ENCODE results near the gene KRT38.

DNA sequence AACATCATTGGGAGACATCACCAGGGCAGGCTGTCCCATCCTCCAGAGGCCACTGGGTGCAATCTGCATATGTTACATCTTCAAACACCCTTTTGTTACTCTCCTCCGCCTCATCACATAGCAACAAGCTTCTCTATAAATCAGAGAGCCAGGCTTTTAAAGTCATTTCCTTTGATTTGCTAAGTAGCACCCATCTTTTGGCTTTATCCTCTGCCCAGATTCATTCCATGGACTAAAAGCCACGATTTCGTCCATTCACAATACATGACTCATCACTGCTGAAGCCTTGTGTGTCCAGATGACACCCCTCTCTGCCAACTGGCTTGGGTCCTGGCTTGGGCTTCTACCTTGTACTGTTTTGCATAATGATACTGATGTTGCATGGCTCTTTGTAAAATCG is 2.0 kb upstream of the KRT38 start:
- TF ChIP-seq, protein P1, sequence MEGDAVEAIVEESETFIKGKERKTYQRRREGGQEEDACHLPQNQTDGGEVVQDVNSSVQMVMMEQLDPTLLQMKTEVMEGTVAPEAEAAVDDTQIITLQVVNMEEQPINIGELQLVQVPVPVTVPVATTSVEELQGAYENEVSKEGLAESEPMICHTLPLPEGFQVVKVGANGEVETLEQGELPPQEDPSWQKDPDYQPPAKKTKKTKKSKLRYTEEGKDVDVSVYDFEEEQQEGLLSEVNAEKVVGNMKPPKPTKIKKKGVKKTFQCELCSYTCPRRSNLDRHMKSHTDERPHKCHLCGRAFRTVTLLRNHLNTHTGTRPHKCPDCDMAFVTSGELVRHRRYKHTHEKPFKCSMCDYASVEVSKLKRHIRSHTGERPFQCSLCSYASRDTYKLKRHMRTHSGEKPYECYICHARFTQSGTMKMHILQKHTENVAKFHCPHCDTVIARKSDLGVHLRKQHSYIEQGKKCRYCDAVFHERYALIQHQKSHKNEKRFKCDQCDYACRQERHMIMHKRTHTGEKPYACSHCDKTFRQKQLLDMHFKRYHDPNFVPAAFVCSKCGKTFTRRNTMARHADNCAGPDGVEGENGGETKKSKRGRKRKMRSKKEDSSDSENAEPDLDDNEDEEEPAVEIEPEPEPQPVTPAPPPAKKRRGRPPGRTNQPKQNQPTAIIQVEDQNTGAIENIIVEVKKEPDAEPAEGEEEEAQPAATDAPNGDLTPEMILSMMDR (IDR thresholded peaks at IDR 0.05; ENCODE audit: insufficient read depth, low read depth, low read length) = no peak
- no peak for TF ChIP-seq EZH2 (IDR thresholded peaks at IDR 0.05; ENCODE audit: insufficient read depth, low read length)
